ENCODE measurements around the gene ST3GAL2. TPM values are rescaled to one million over a fixed set of nuclear protein-coding genes. Genes with fewer than 3 reads are reported as not detected.
"Not testable (repeated sequence)": the region's sequence is repeated elsewhere in the genome, so short reads cannot be mapped to it uniquely, and the experiment has no call there.

The ST3GAL2 gene
- total and polyA plus RNA-seq, 5 donors from 2014 or later = 10.5 to 22.1 (median 17.3) TPM

DNA sequence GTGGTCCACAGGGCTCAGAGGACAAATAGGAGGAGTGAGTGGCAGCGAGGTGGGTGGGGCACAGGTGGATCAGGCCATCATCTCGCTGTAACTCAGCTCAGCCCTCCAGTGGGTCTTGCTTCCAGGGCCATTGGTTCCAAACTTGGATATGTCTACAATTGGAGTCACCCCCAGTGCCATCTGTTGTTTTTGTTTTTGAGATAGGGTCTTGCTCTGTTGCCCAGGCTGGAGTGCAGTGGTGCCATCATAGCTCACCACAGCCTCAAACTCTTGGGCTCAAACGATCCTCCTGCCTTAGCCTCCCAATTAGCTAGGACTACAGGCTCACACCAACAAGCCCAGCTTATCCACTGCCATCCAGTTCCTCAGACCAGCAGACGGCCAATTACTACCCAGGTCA, 46.3 kb downstream of the ST3GAL2 start:
- ATAC-seq (ENCODE audit: low read depth in 2 of 2) (no peak), DNase-seq (no peak)
- peaks cover 12% of the 10 kb centered on the region for H3K36me3 ChIP-seq (ENCODE audit: control insufficient read depth, insufficient read depth, low read length)
- H3K36me3 Mint-ChIP-seq = peaks cover 8% of the 10 kb centered on the region
- H3K27me3 Mint-ChIP-seq = no peaks in the 10 kb centered on the region
- no peak overlapping the region for H3K27ac Mint-ChIP-seq
- no peaks in the 10 kb centered on the region for H3K9me3 Mint-ChIP-seq
- no peak overlapping the region for H3K4me3 Mint-ChIP-seq
- peaks cover 6% of the 10 kb centered on the region for H3K4me1 ChIP-seq (ENCODE audit: control insufficient read depth, insufficient read depth, low read length, poor library complexity, severe bottlenecking)
- H3K4me1 Mint-ChIP-seq = peaks cover 0 to 7% (median 0%) of the 10 kb centered on the region in 4 donors
- H3K9me3 ChIP-seq (ENCODE audit: control insufficient read depth in 2 of 2, low read length in 2 of 2) = no peaks in the 10 kb centered on the region
- no peaks in the 10 kb centered on the region for H3K27me3 ChIP-seq (ENCODE audit: control insufficient read depth, insufficient read depth, low read length)
- H3K27ac ChIP-seq (ENCODE audit: insufficient read depth, low read length, poor library complexity, severe bottlenecking) = no peak overlapping the region
- no peak overlapping the region for H3K4me3 ChIP-seq (ENCODE audit: low read depth, low read length)

DNA sequence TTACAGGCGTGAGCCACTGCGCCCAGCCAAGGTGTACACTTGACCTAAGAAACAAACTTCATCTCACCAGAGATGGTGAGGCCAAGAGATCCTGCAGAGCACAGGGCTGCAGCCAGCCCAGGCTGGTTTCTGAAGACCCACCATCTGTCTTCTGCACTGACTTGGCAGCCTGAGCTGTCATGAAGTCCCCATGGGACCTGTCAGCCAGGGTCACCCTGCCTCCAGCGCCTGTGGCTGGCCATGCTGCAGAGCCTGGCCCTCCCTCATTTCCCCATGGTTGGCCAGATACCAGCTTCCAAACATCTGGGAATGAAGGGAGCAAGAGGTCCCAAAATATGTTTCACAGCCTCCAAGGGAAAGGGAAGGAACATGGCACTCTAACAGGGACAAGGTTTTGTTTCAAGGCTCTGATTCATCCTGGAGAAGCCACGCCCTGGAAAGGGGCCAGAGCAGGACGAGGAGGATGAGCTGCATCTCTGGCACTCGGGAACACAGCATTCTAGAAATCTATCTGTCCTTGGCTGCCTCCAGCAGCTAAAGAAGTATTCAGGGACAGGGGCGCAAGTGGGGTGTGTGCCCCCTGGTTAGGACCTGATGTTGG, 46.9 kb downstream of the ST3GAL2 start:
- Mint-ChIP-seq H3K4me3 (no peak overlapping the region), H3K36me3 (peaks cover 8% of the 10 kb centered on the region), H3K27me3 (no peaks in the 10 kb centered on the region), H3K4me1 (peaks cover 0 to 7% (median 0%) of the 10 kb centered on the region in 4 donors), H3K9me3 (no peaks in the 10 kb centered on the region), H3K27ac (peak overlapping the region in 2 of 3 donors; percentile 35 to 39)
- no peak for ATAC-seq (ENCODE audit: low read depth in 2 of 2)
- no peak overlapping the region for H3K27ac ChIP-seq (ENCODE audit: insufficient read depth, low read length, poor library complexity, severe bottlenecking)
- peaks cover 13% of the 10 kb centered on the region for H3K36me3 ChIP-seq (ENCODE audit: control insufficient read depth, insufficient read depth, low read length)
- peaks cover 6% of the 10 kb centered on the region for H3K4me1 ChIP-seq (ENCODE audit: control insufficient read depth, insufficient read depth, low read length, poor library complexity, severe bottlenecking)
- no peak for DNase-seq
- no peaks in the 10 kb centered on the region for H3K9me3 ChIP-seq (ENCODE audit: control insufficient read depth in 2 of 2, low read length in 2 of 2)
- H3K4me3 ChIP-seq (ENCODE audit: low read depth, low read length) = no peak overlapping the region
- no peaks in the 10 kb centered on the region for H3K27me3 ChIP-seq (ENCODE audit: control insufficient read depth, insufficient read depth, low read length)

DNA sequence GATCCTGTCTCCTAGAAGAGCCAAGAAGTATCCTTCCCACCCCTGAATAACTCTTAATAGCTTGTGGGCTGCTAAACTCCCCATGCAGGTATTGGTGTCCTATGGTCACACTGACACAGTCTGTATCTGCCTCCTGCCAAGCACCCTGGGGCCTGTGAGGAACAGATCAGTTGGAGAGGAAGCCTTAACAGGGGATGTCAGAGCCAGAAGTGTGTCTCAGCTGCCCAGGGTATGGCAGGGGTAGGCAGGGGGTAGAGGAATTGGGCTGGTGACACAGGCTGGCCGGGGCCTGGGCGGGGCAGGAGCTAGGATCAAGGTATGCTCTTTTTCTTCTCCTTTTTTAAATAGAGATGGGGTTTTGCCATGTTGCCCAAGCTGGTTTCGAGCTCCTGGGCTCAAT, 47.5 kb downstream of the ST3GAL2 start:
- peaks cover 6% of the 10 kb centered on the region for H3K4me1 ChIP-seq (ENCODE audit: control insufficient read depth, insufficient read depth, low read length, poor library complexity, severe bottlenecking)
- Mint-ChIP-seq H3K4me3 (no peak overlapping the region), H3K9me3 (no peaks in the 10 kb centered on the region), H3K27me3 (no peaks in the 10 kb centered on the region), H3K27ac (peak overlapping the region in 1 of 3 donors; percentile 35), H3K36me3 (peaks cover 8% of the 10 kb centered on the region), H3K4me1 (peaks cover 0 to 7% (median 0%) of the 10 kb centered on the region in 4 donors)
- no peak overlapping the region for H3K4me3 ChIP-seq (ENCODE audit: low read depth, low read length)
- ATAC-seq (ENCODE audit: low read depth in 2 of 2) = no peak
- no peak for DNase-seq
- H3K27ac ChIP-seq (ENCODE audit: insufficient read depth, low read length, poor library complexity, severe bottlenecking) = no peak overlapping the region
- H3K9me3 ChIP-seq (ENCODE audit: control insufficient read depth in 2 of 2, low read length in 2 of 2) = no peaks in the 10 kb centered on the region
- no peaks in the 10 kb centered on the region for H3K27me3 ChIP-seq (ENCODE audit: control insufficient read depth, insufficient read depth, low read length)
- peaks cover 13% of the 10 kb centered on the region for H3K36me3 ChIP-seq (ENCODE audit: control insufficient read depth, insufficient read depth, low read length)

DNA sequence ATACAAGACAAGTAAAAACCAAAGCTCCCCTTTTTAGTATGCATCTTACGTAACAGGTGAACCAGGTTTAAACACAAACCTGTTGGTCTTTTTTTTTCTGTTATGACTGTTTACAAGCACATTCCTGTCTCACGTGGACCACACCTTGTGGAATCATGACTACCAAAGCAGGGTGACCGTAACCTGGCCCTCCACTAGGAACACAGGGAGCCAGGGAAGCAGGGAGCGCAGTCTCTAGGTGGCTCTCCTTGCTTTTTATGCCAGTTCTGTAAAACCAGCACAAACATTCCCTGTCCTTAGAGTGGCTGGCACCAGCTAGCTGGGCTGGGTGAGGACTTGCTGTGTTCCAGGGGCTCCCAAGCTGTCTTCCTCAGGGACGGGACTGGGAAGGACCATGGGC, 48.1 kb downstream of the ST3GAL2 start:
- Mint-ChIP-seq H3K27me3 (no peaks in the 10 kb centered on the region), H3K9me3 (no peaks in the 10 kb centered on the region), H3K4me3 (no peak overlapping the region), H3K27ac (peak overlapping the region in 1 of 3 donors; percentile 35), H3K36me3 (peaks cover 8% of the 10 kb centered on the region), H3K4me1 (peaks cover 0 to 7% (median 0%) of the 10 kb centered on the region in 4 donors)
- Histone ChIP-seq H3K4me3 (ENCODE audit: low read depth, low read length) (no peak overlapping the region), H3K27me3 (ENCODE audit: control insufficient read depth, insufficient read depth, low read length) (no peaks in the 10 kb centered on the region), H3K27ac (ENCODE audit: insufficient read depth, low read length, poor library complexity, severe bottlenecking) (no peak overlapping the region), H3K4me1 (ENCODE audit: control insufficient read depth, insufficient read depth, low read length, poor library complexity, severe bottlenecking) (peaks cover 6% of the 10 kb centered on the region), H3K36me3 (ENCODE audit: control insufficient read depth, insufficient read depth, low read length) (peaks cover 13% of the 10 kb centered on the region), H3K9me3 (ENCODE audit: control insufficient read depth in 2 of 2, low read length in 2 of 2) (no peaks in the 10 kb centered on the region)
- no peak for DNase-seq
- no peak for ATAC-seq (ENCODE audit: low read depth in 2 of 2)

DNA sequence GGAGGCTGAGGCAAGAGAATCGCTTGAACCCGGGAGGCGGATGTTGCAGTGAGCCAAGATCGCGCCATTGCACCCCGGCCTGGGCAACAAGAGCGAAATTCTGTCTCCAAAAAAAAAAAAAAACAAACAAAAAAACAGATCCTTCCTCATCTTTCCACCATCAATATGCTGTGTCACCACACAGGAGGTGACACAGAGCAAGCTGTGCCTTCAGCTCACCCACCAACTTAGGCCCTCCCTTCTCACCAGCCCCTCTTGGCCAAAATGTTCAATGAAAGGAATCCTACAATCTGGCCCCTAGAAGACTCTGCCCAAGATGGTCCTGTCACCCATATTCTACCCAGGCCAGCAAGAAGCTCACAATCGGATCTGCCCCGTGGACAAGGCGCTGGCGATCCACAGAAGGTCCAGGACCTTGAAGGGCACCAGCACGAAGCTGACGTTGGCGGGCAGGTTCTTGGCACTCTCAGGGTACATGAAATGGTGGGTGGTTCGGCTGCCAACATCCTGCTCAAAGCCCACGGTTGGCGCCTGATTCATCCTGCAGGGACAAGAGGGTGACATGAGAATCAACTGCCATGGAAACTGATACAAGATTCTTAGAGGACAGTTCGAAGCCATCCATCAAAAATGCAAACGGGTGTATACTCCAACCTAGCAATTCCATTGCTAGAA, 50.8 kb downstream of the ST3GAL2 start:
- H3K4me1 ChIP-seq (ENCODE audit: control insufficient read depth, insufficient read depth, low read length, poor library complexity, severe bottlenecking) = no peaks in the 10 kb centered on the region
- no peak overlapping the region for H3K4me3 Mint-ChIP-seq
- peaks cover 12% of the 10 kb centered on the region for H3K36me3 ChIP-seq (ENCODE audit: control insufficient read depth, insufficient read depth, low read length)
- no peaks in the 10 kb centered on the region for H3K27me3 Mint-ChIP-seq
- H3K27ac ChIP-seq (ENCODE audit: insufficient read depth, low read length, poor library complexity, severe bottlenecking) = no peak overlapping the region
- H3K36me3 Mint-ChIP-seq = peaks cover 12% of the 10 kb centered on the region
- H3K4me3 ChIP-seq (ENCODE audit: low read depth, low read length) = no peak overlapping the region
- no peak for ATAC-seq (ENCODE audit: low read depth in 2 of 2)
- H3K9me3 Mint-ChIP-seq = no peaks in the 10 kb centered on the region
- H3K27me3 ChIP-seq (ENCODE audit: control insufficient read depth, insufficient read depth, low read length) = no peaks in the 10 kb centered on the region
- no peak for DNase-seq
- H3K27ac Mint-ChIP-seq = peak overlapping the region in 1 of 3 donors; percentile 21
- no peaks in the 10 kb centered on the region for H3K9me3 ChIP-seq (ENCODE audit: control insufficient read depth in 2 of 2, low read length in 2 of 2)
- peaks cover 0 to 5% (median 2%) of the 10 kb centered on the region in 4 donors for H3K4me1 Mint-ChIP-seq

DNA sequence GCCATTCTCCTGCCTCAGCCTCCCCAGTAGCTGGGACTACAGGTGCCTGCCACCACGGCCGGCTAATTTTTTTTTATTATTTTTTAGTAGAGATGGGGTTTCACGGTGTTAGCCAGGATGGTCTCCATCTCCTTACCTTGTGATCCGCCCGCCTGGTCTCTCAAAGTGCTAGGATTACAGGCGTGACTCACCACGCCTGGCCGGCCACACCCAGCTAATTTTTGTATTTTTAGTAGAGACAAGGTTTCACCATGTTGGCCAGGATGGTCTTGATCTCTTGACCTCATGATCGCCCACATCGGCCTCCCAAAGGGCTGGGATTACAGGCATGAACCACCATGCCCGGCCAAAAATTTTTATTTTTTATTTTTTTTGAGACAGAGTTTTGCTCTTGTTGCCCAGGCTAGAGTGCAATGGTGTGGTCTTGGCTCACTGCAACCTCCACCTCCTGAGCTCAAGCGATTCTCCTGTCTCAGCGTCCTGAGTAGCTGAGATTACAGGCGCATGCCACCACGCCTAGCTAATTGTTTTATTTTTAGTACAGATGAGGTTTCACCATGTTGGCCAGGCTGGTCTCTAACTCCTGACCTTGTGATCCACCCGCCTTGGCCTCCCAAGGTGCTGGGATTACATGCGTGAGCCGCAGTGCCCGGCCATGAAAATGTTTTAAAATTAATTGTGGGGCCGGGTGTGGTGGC, 52.5 kb downstream of the ST3GAL2 start:
- peaks cover 15% of the 10 kb centered on the region for H3K36me3 ChIP-seq (ENCODE audit: control insufficient read depth, insufficient read depth, low read length)

DNA sequence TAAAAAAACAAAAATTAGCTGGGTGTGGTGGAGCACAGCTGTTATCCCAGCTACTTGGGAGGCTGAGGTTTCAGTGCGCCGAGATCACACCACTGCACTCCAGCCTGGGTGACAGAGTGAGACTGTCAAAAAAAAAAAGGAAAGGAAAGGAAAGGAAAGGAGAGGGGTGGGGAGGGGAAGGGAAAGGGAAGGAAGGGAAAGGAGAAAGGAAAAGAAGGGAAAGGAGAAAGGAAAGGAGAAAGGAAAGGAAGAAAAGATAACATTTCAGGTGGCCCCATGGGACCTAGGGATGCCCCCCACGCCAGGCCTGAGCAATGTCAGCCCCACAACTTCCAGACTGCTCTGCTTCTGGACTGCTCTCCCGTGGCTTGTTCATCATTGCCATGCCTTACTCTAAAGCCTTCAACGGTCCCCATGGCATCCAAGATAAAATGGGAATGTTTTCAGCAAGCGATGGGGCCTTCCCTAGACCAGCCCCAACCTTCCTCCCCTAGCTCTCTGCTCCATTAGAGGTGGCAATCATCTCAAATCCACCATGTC, 55.4 kb downstream of the ST3GAL2 start:
- peak overlapping the region in 2 of 4 donors; percentile 44 to 89 for H3K4me3 Mint-ChIP-seq
- Histone ChIP-seq H3K27me3 (ENCODE audit: control insufficient read depth, insufficient read depth, low read length) (no peaks in the 10 kb centered on the region), H3K27ac (ENCODE audit: insufficient read depth, low read length, poor library complexity, severe bottlenecking) (no peak overlapping the region), H3K4me1 (ENCODE audit: control insufficient read depth, insufficient read depth, low read length, poor library complexity, severe bottlenecking) (peaks cover 27% of the 10 kb centered on the region), H3K36me3 (ENCODE audit: control insufficient read depth, insufficient read depth, low read length) (peaks cover 12% of the 10 kb centered on the region), H3K4me3 (ENCODE audit: low read depth, low read length) (no peak overlapping the region), H3K9me3 (ENCODE audit: control insufficient read depth in 2 of 2, low read length in 2 of 2) (no peaks in the 10 kb centered on the region)
- ATAC-seq (ENCODE audit: low read depth in 2 of 2) = no peak
- peaks cover 0 to 23% (median 11%) of the 10 kb centered on the region in 4 donors for H3K4me1 Mint-ChIP-seq
- no peaks in the 10 kb centered on the region for H3K27me3 Mint-ChIP-seq
- H3K27ac Mint-ChIP-seq = peak overlapping the region in 2 of 3 donors; percentile 49 to 52
- no peak for DNase-seq
- no peaks in the 10 kb centered on the region for H3K9me3 Mint-ChIP-seq
- peaks cover 15% of the 10 kb centered on the region for H3K36me3 Mint-ChIP-seq

More for the DNA sequence above, 52.5 kb downstream of the ST3GAL2 start:
- H3K4me3 ChIP-seq (ENCODE audit: low read depth, low read length); H3K4me1 ChIP-seq (ENCODE audit: control insufficient read depth, insufficient read depth, low read length, poor library complexity, severe bottlenecking); H3K27ac Mint-ChIP-seq; H3K4me1 Mint-ChIP-seq; DNase-seq; H3K9me3 Mint-ChIP-seq; H3K27me3 ChIP-seq (ENCODE audit: control insufficient read depth, insufficient read depth, low read length); H3K27ac ChIP-seq (ENCODE audit: insufficient read depth, low read length, poor library complexity, severe bottlenecking); H3K9me3 ChIP-seq (ENCODE audit: control insufficient read depth in 2 of 2, low read length in 2 of 2); H3K27me3 Mint-ChIP-seq; ATAC-seq (ENCODE audit: low read depth in 2 of 2); H3K4me3 Mint-ChIP-seq: not testable (repeated sequence)
- peaks cover 16% of the 10 kb centered on the region for H3K36me3 Mint-ChIP-seq
